H9 (cell line): Measurements from ENCODE around the gene CCDC38. TPM values are rescaled to one million over a fixed set of nuclear protein-coding genes. Genes with fewer than 3 reads are reported as not detected.

ENCODE experiments used
- DNase-seq: peaks from one replicate; pipeline ENCODE4 v3.0.0-alpha.2; 2017
- H2AFZ ChIP-seq: one replicate; pipeline ENCODE4 v1.6.1; 2013; ENCODE audit warnings: mild to moderate bottlenecking, low read length, control low read depth, moderate library complexity
- H2AK5ac ChIP-seq: 2 replicates; pipeline ENCODE4 v1.6.1; 2013; ENCODE audit warnings: low read length, control low read depth, mixed read lengths; ENCODE audit not compliant: insufficient read length
- H2BK120ac ChIP-seq: one replicate; pipeline ENCODE4 v1.6.1; 2013; ENCODE audit warnings: low read depth, mild to moderate bottlenecking, low read length, control low read depth, inconsistent platforms; ENCODE audit not compliant: poor library complexity, severe bottlenecking
- H2BK12ac ChIP-seq: 2 replicates; pipeline ENCODE4 v1.6.1; 2013; ENCODE audit warnings: low read length, control low read depth, mixed read lengths, low read depth; ENCODE audit not compliant: insufficient read length
- H2BK15ac ChIP-seq: 2 replicates; pipeline ENCODE4 v1.6.1; 2013; ENCODE audit warnings: low read depth, low read length, control low read depth
- H2BK20ac ChIP-seq: one replicate; pipeline ENCODE4 v1.6.1; 2013; ENCODE audit warnings: low read depth, mild to moderate bottlenecking, low read length, control low read depth, inconsistent platforms; ENCODE audit not compliant: poor library complexity, severe bottlenecking
- H2BK5ac ChIP-seq: 2 replicates; pipeline ENCODE4 v1.6.1; 2013; ENCODE audit warnings: low read length, control low read depth, mixed read lengths; ENCODE audit not compliant: insufficient read length
- H3K14ac ChIP-seq: 2 replicates; pipeline ENCODE4 v1.6.1; 2013; ENCODE audit warnings: low read length, control low read depth; ENCODE audit not compliant: insufficient read depth
- H3K18ac ChIP-seq: 2 replicates; pipeline ENCODE4 v1.6.1; 2013; ENCODE audit warnings: low read depth, mild to moderate bottlenecking, mixed read lengths, low read length, control low read depth; ENCODE audit not compliant: insufficient read length
- H3K23ac ChIP-seq: 2 replicates; pipeline ENCODE4 v1.6.1; 2013; ENCODE audit warnings: low read length, control low read depth, mixed read lengths, low read depth; ENCODE audit not compliant: insufficient read length
- H3K23me2 ChIP-seq: 2 replicates; pipeline ENCODE4 v1.6.1; 2013; ENCODE audit warnings: low read depth, mild to moderate bottlenecking, mixed read lengths, low read length, control low read depth; ENCODE audit not compliant: insufficient read length, poor library complexity, severe bottlenecking
- H3K27ac ChIP-seq: 2 replicates; pipeline ENCODE4 v1.5.1; 2013; ENCODE audit warnings: low read length, control low read depth, mixed read lengths, low read depth; ENCODE audit not compliant: insufficient read length
- H3K27me3 ChIP-seq: 2 replicates; pipeline ENCODE4 v1.6.1; 2013; ENCODE audit warnings: low read length, control low read depth, inconsistent platforms; ENCODE audit not compliant: insufficient read depth
- H3K4ac ChIP-seq: 2 replicates; pipeline ENCODE4 v1.6.1; 2013; ENCODE audit warnings: low read depth, mild to moderate bottlenecking, control low read depth, inconsistent platforms, low read length, moderate library complexity
- H3K4me1 ChIP-seq: 2 replicates; pipeline ENCODE4 v1.6.1; 2013; ENCODE audit warnings: low read length, control low read depth, inconsistent platforms; ENCODE audit not compliant: insufficient read depth
- H3K4me2 ChIP-seq: 2 replicates; pipeline ENCODE4 v1.6.1; 2013; ENCODE audit warnings: low read length, control low read depth, mixed read lengths; ENCODE audit not compliant: insufficient read length, insufficient read depth
- H3K56ac ChIP-seq: 2 replicates; pipeline ENCODE4 v1.6.1; 2013; ENCODE audit warnings: low read depth, mild to moderate bottlenecking, mixed read lengths, low read length, control low read depth; ENCODE audit not compliant: insufficient read length
- H3K79me1 ChIP-seq: 2 replicates; pipeline ENCODE4 v1.6.1; 2013; ENCODE audit warnings: low read depth, mild to moderate bottlenecking, moderate library complexity, low read length, control low read depth, inconsistent platforms; ENCODE audit not compliant: insufficient read depth, poor library complexity, severe bottlenecking
- H3K79me2 ChIP-seq: 2 replicates; pipeline ENCODE4 v1.6.1; 2013; ENCODE audit warnings: low read length, control low read depth, inconsistent platforms; ENCODE audit not compliant: insufficient read depth
- H3K9ac ChIP-seq: 2 replicates; pipeline ENCODE4 v1.6.1; 2013; ENCODE audit warnings: low read length, control low read depth, mixed read lengths; ENCODE audit not compliant: insufficient read length; ENCODE audit errors: extremely low read depth
- H3K9me3 ChIP-seq: one replicate; pipeline ENCODE4 v1.6.1; 2013; ENCODE audit warnings: low read depth, low read length, inconsistent platforms; ENCODE audit not compliant: control insufficient read depth
- H3T11ph ChIP-seq: one replicate; pipeline ENCODE4 v1.6.1; 2013; ENCODE audit warnings: mild to moderate bottlenecking, low read length, control low read depth, inconsistent platforms
- H4K20me1 ChIP-seq: one replicate; pipeline ENCODE4 v1.6.1; 2013; ENCODE audit not compliant: control insufficient read depth, insufficient read length, insufficient read depth
- H4K5ac ChIP-seq: 2 replicates; pipeline ENCODE4 v1.6.1; 2013; ENCODE audit warnings: low read depth, mild to moderate bottlenecking, mixed read lengths, low read length, control low read depth; ENCODE audit not compliant: insufficient read length
- H4K8ac ChIP-seq: replicated peaks from 2 replicates; pipeline ENCODE4 v1.6.1; 2013; ENCODE audit warnings: low read length, control low read depth, mixed read lengths, low read depth; ENCODE audit not compliant: insufficient read length
- H4K91ac ChIP-seq: 2 replicates; pipeline ENCODE4 v1.6.1; 2013; ENCODE audit warnings: low read depth, mild to moderate bottlenecking, moderate library complexity, mixed read lengths, low read length, control low read depth; ENCODE audit not compliant: insufficient read length
- H3K27ac Mint-ChIP-seq, 3 experiments: 2 replicates in 2 of 3; 3 replicates in 1 of 3; pipeline ENCODE4 v1.8.0; 2020 to 2021; ENCODE audit warnings: mixed read lengths in 3 of 3, mild to moderate bottlenecking in 1 of 3, moderate library complexity in 1 of 3
- H3K27me3 Mint-ChIP-seq: 2 replicates; pipeline ENCODE4 v1.8.0; 2021; ENCODE audit warnings: low read depth, mild to moderate bottlenecking, moderate library complexity, mixed read lengths
- H3K36me3 Mint-ChIP-seq, 3 experiments: 2 replicates in 2 of 3; 3 replicates in 1 of 3; pipeline ENCODE4 v1.8.0; 2020 to 2021; ENCODE audit warnings: low read depth in 3 of 3, mixed read lengths in 3 of 3; ENCODE audit not compliant: insufficient read depth in 1 of 3
- H3K4me1 Mint-ChIP-seq, 2 experiments: 2 replicates each; pipeline ENCODE4 v1.8.0; 2020; ENCODE audit warnings: mixed read lengths in 2 of 2
- H3K4me3 Mint-ChIP-seq, 2 experiments: 2 replicates in 1 of 2; 3 replicates in 1 of 2; pipeline ENCODE4 v1.8.0; 2020 to 2021; ENCODE audit warnings: mild to moderate bottlenecking in 2 of 2, mixed read lengths in 2 of 2, moderate library complexity in 1 of 2
- H3K9me3 Mint-ChIP-seq, 2 experiments: 2 replicates in 1 of 2; 3 replicates in 1 of 2; pipeline ENCODE4 v1.8.0; 2020; ENCODE audit warnings: mild to moderate bottlenecking in 2 of 2, mixed read lengths in 2 of 2, moderate library complexity in 1 of 2
- CTCF ChIP-seq: fragments of 200-600 bp; sonication (generic); conservative IDR thresholded peaks from 3 replicates; pipeline ENCODE4 v1.8.0; 2021; ENCODE audit warnings: antibody characterized with exemption, mild to moderate bottlenecking
- WGBS: extraction: QIAGEN DNeasy Blood & Tissue Kit; methylation state at CpG from one replicate; pipeline ENCODE4 v1.1.7; 2013; ENCODE audit warnings: missing lambda C conversion rate, low lambda C conversion rate, mixed read lengths; ENCODE audit not compliant: insufficient read length; ENCODE audit errors: extremely low coverage; 5-methylcytosine and 5-hydroxymethylcytosine counted together
- total RNA-seq: library from RNA; stranded (reverse); gene quantifications from 2 replicates; pipeline ENCODE4 v1.2.1, GENCODE V29; 2021

Gene CCDC38
- total RNA-seq, 1 experiment from 2014 or later, result not detected

- Histone ChIP-seq H3K14ac (no peak overlapping the region), H4K5ac (no peak overlapping the region), H3K23ac (no peak overlapping the region), H2BK15ac (no peak overlapping the region), H4K8ac (no peak overlapping the region), H3K4ac (no peak overlapping the region), H3K79me2 (no peaks in the 10 kb centered on the region), H2BK120ac (no peak overlapping the region), H3K18ac (no peak overlapping the region), H3K27me3 (no peaks in the 10 kb centered on the region), H3K23me2 (no peaks in the 10 kb centered on the region), H2AK5ac (no peak overlapping the region), H3K9me3 (no peaks in the 10 kb centered on the region), H2BK20ac (no peak overlapping the region), H2AFZ (no peak overlapping the region), H3K79me1 (no peaks in the 10 kb centered on the region), H4K91ac (no peak overlapping the region), H3K56ac (no peak overlapping the region), H3K4me1 (peaks cover 8% of the 10 kb centered on the region; the same call in 1 of the 2 replicates), H3K9ac (no peak overlapping the region), H4K20me1 (no peaks in the 10 kb centered on the region), H2BK12ac (no peak overlapping the region), H3T11ph (no peak overlapping the region), H3K4me2 (no peak overlapping the region), H3K27ac (no peak overlapping the region), H2BK5ac (no peak overlapping the region)
- no peak overlapping the region for H3K4me3 Mint-ChIP-seq
- no peak overlapping the region; a peak in 1 of 7 replicates for H3K27ac Mint-ChIP-seq
- H3K27me3 Mint-ChIP-seq, result peaks cover 6% of the 10 kb centered on the region
- no peaks in the 10 kb centered on the region for H3K36me3 Mint-ChIP-seq
- TF ChIP-seq CTCF, result no peak
- peaks cover 34 to 35% of the 10 kb centered on the region in 2 experiments for H3K4me1 Mint-ChIP-seq
- no peak for DNase-seq
- no CpG with 5 or more reads among the region's 11 CpGs for WGBS
- H3K9me3 Mint-ChIP-seq, result no peaks in the 10 kb centered on the region
Observed at GRCh38 chr12:95988506-95989275, 46.3 kb upstream of the CCDC38 start.
